ENCODE data around the gene DHRS7B. TPM values are rescaled to one million over a fixed set of nuclear protein-coding genes. Genes with fewer than 3 reads are reported as not detected.

The DHRS7B gene
- polyA plus RNA-seq, 4 donors, result 37.6 to 40.9 (median 39.6) TPM

DNA sequence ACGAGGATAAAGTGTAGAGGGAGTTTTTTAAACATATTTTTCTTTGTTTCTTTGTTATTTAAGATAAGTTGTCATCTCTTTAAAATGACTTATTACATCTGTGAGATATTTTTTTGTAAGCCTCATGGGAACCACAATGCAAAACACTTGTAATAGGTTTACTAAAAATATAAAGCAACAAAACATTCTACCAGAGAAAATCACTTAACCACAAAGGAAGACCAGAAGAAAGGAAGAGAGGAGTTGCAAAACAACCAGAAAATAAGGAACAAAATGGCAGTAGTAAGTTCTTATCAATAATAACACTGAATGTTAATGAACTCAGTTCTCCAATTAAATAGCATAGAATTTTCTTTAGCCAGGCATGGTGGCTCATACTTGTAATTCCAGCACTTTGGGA, 22.9 kb downstream of the DHRS7B start:
- no peak for DNase-seq (ENCODE audit: low read depth in 4 of 4, low spot score in 2 of 4)

DNA sequence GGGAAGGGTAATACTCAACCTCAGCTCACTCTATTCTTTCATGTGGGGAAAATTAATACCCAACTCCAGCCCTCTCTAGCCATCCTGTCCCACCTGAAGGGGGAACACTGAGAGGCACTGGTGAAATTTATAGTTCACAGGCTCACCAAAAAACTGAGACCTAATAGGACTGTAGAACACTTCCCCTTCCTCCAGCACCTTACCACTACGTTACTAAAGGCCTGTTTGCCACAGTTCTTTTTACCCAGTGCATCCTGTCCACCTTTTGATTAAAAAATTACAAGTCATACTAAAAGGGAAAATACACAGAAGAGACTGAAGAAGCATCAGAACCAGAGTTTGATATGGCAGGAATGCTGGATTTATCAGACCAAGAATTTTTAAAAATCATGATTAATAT, 26.0 kb downstream of the DHRS7B start:
- DNase-seq (ENCODE audit: low read depth in 4 of 4, low spot score in 2 of 4), result no peak

DNA sequence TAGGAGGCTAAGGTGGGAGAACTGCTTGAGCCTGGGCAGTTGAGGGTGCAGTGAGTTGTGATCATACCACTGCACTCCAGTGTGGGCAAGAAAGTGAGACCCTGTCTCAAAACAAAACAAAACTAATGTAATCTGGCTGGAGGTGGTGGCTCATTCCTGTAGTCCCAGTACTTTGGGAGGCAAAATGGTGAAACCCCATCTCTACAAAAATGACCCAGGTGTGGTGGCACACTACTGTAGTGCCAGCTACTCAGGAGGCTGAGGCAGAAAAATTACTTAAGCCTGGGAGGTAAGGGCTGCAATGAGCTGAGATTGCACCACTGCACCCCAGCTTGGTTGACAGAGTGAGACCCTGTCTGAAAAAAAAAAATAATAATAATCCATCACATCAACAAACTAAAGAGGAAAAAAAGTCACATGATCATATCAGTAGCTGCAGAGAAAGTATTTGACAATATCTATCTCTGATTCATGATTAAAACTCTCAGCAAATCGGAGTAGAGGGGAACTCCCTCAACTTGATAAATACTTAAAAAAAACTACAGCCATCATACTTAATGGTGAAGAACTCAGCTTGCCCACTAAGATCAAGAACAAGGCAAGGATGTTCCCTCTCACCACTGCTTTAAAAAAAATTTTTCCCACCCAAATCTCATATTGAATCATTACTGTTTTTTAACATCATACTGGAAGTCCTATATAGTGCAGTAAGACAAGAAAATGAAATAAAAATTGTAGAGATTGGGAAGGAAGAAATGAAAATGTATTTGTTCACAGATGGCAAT, 31.0 kb downstream of the DHRS7B start:
- DNase-seq (ENCODE audit: low read depth in 4 of 4, low spot score in 2 of 4), result no peak

DNA sequence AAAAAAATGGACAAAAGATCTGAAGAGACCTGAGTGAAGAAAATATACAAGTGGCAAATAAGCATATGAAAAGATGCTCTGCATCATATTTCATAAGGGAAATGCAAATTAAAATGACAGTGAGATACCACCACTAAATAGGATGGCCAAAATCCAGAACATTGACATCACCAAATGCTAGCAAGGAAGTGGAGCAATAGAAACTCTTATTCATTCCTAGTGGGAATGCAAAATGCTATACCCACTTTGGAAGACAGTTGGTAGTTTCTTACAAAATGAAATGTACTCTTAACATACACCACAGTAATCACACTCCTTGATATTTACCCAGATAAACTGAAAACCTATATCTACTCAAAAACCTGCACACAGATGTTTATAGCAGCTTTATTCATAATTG, 33.6 kb downstream of the DHRS7B start:
- DNase-seq (ENCODE audit: low read depth in 4 of 4, low spot score in 2 of 4), result no peak

DNA sequence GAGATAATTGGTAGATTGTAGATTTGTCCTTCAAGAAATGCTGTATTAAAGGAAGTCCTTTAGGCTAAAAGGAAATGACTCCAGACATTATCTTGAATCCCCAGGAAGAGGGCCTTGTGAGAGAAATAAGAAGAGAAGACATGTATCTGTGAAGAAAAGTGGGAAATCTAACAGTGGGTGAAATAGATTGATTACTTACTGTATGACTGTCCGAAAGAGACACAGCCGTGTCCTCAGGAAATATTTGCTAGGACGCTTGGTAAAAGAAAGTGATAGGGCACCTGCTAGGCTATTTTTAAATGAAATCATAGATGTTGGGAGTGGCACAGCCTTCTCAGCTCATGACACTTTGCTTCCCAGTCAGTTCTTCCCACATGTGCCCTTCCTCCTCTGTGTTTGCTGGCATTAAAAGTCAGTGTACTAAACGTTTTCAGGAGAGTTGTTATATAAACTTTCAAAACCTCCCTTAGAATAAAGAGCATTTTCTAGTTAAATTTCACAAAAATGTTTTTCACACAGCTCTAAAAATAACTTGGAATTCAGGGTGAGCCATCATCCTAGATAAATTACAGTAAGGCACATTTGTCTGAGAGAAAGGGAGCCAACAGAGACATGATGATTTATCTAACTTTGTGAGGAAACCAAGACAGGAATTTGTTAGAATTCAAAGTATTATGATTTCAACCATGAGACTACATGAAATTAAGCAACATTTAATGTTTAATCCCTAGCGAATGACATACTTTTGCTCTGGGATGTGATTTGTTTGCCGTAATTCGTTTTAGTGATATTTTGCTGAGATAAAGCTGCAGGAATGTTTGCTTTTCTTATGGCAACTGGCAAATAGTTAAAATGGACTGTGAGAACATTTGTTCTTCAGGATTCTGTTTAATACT, 35.0 kb downstream of the DHRS7B start:
- DNase-seq (ENCODE audit: low read depth in 4 of 4, low spot score in 2 of 4), result no peak

DNA sequence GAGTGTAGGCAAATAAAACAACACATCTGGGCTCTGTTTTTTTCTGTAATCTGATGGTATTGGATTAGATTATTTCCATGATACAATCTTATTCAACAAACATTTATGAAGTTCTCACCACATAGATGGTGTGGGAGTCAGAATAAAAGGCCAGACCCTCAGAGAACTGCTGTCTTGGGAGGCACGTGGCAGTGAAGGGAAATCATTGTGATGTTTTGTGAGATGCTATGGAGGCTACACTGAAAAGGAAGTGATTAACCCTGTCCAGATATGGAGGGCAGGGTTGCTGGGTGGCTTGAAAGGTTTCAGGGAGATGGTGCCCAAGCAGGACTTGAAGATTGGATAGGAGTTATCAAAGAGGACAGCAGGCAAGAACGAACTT, 35.6 kb downstream of the DHRS7B start:
- DNase-seq (ENCODE audit: low read depth in 4 of 4, low spot score in 2 of 4), result no peak

DNA sequence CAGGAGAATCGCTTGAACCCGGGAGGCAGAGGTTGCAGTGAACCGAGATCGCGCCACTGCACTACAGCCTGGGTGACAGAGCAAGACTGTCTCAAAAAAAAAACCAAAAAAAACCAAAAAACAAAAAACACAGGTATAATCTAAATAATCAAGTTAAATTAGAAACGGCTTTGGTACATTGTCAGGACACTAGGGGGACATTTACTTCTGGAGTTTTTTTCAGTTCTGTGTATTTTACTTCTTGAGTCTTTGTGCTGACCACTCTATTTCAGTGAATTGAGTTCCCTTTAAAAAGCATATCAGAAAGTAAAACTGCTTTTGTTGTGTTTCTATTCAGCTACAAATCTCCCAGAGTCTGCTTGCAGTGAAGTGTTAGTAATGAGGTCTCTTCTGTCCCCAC, 36.3 kb downstream of the DHRS7B start:
- no peak for DNase-seq (ENCODE audit: low read depth in 4 of 4, low spot score in 2 of 4)

DNA sequence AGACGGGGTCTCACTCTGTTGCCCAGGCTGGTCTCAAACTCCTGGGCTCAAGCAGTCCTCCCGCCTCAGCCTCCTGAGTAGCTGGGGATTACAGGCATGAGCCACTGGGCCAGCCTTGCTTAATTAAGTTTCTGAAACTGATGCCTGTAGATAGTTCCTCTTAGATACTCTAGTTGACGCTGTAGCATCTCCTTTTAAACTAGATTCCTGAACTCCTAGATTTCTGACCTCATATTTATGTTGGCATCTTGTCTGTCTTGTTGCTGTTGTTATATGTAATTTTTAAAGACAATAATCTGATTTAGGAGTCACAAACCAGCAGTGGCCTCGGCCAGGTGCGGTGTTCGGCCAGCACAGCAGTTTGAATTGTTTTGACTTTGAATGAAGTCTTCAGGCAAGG, 37.5 kb downstream of the DHRS7B start:
- no peak for DNase-seq (ENCODE audit: low read depth in 4 of 4, low spot score in 2 of 4)

DNA sequence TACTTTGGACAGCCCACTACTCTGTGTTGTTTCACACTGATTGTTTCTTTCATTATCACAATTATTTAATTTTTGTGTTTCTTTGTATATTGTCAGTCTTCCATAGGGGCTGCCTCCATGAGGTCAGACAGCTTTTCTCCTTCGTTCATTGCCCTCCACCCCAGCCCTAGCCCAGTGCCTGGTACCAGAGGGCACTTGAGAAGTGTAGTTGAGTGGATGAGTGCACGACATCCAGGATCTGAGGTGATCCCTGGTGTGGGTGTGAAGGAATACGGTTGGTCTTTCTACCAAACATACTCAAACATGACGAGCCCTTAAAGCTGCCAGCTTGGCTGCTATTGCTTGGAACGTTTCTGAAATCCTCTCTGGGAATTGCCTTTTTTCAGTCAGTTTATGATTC, 37.9 kb downstream of the DHRS7B start:
- no peak for DNase-seq (ENCODE audit: low read depth in 4 of 4, low spot score in 2 of 4)

DNA sequence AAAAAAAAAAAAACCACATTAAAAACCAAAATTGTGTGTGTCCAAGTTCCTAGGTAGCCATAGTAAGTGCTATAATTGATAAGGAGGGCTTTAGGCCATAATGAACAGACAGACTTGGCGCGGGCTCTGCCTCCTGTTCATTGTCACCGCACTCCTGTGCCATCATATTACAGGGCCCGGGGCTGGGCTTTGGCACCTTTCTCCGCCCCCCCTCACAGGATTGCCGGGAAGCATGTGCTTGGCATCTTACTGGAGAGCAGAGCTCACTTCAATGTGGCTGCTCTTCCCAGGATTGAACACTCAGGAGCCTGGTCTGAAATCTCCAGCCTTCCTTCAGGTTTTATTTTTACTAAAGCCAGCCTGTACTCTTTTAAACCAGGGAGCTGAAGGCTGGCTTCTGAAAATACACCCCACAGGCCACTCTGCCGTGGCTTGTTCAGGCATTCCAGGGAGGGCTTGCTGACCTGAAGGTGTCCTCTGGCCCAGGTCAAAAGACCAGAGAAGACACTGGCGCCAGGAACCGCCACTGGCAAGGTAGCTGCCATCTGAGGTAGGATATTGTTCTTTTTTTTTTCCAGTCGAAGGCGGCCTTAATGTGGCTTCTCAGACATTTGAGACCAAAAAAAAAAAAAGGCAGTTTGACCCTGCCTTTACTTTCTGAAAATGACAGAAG, 39.3 kb downstream of the DHRS7B start:
- DNase-seq (ENCODE audit: low read depth in 4 of 4, low spot score in 2 of 4), result no peak

DNA sequence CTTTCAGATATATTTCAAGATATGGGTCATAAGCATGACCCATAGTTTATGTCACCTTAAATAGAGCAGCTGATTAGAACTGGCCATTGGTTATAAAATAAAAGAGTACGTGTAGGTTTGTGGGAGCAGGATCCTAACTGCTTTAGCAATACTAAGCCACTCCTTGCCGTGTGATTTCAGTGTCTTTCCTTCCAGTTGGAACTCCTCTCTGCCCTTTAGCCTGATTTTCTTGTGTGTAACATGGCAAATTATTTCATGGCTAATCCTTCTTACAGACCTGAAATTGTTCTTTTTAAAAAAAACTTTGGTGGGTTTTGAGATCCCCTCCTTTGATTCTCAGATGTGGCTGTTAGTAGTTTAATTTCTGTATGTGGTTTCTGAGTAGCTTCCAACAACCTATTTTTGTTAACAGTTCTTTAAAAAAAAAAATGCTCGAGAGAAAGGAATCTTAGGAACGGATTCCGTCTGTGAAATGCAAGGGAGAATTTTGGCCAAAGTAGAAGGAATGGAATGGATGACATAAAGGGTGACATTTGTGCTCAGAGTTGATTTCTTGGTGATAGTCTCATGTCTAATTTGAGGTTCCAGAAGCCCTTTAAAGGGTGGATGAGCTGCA, 39.9 kb downstream of the DHRS7B start:
- DNase-seq (ENCODE audit: low read depth in 4 of 4, low spot score in 2 of 4), result no peak

DNA sequence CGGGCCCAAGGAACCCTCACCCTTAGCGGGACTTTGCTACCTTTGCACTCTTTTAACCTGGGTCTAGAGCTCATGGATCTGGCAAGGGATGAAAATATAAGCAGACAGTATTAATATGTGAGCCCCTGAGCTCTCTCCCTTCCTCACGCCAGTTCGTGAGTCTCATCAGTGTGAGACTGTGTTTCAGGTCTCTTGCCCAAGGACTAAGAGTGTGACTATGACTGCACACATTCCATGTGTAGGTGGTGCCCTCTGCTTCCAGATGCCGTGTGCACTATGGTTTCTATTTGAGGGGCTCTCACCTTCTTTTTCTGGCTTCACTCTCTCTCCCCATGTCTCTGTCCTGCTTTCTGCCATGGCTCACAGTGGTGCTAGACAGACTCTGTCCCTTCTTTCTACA, 40.5 kb downstream of the DHRS7B start:
- DNase-seq (ENCODE audit: low read depth in 4 of 4, low spot score in 2 of 4), result no peak

DNA sequence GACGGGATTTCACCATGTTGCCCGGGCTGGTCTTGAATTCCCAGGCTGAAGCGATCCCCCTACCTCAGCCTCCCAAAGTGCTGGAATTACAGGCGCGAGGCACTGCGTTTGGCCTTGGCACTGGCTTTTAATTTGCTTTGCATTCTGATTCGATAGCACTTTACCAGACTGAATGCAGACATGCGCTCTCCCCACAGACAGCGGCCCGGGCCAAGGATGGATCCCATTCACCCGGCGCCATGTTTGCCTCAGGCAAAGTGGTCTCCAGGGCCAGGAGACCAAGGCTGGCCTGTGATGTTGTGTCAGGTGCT, 41.7 kb downstream of the DHRS7B start:
- DNase-seq (ENCODE audit: low read depth in 4 of 4, low spot score in 2 of 4), result no peak

DNA sequence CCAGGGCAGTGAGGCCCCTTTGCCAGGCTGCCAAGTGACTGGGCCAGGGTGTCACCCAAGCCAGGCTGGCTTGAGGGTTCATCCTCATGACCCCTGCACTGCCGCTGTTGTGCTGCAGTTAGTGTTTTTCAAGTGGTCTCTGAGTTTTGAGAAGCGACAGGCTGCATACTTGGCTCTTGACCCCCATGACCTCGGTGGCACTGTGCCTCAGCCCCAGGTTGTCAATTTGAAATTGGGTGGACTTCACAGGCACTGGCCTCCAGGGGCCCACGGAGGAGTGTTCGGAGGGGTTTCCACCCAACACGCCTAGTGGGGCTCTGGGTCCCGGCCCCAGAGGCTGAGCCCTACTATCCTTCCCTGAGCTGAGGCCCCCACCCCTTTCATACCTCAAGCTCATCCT, 42.7 kb downstream of the DHRS7B start:
- DNase-seq (ENCODE audit: low read depth in 4 of 4, low spot score in 2 of 4), result no peak

DNA sequence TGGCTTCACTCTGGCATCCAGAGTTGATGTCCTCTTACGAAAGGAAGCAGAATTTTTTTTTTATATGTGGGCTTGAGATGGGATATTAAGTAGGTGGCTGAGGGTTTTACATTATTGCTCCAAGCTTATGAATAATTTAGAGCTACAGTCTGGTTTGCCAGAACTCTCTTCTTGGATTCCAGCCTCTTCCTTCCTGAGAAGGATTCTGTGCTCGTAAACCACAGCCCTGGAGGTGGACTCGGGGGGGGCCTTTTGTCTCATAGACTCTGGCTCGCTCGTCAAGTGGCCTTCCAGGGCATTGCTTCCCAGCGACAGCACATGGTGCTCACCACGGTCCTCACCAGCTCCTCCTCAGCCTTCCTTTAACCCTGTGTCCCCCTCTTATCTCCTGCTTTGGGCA, 44.0 kb downstream of the DHRS7B start:
- no peak for DNase-seq (ENCODE audit: low read depth in 4 of 4, low spot score in 2 of 4)

DNA sequence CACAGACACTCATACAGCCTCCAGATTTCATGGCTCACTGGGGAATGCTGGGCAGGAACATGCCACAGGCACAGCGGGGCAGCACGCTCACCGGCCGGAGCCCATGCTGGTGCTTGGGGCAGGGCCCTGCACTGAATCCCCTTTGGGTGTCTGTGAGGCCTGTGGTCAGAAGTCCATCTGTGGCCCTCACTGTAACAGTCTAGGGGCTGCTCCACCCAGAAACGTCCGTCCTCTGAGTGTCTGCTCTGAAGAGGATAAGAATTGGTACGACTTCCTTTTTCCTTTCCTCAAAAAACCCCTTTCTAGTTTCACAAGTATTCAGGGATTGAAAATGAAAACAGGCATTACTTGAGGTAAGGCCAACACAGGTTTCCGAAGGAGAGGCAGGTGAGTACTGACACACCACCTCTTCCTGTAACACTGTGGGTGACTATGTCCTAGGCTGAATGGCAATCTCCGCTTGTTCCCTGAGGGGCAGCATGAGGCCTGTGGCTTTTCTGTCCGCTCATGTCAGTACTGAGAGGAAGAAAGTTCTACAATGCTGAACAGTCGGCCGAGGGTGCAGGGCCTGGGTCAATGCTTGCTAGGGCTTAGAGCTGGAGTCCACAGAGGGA, 44.7 kb downstream of the DHRS7B start:
- no peak for DNase-seq (ENCODE audit: low read depth in 4 of 4, low spot score in 2 of 4)

DNA sequence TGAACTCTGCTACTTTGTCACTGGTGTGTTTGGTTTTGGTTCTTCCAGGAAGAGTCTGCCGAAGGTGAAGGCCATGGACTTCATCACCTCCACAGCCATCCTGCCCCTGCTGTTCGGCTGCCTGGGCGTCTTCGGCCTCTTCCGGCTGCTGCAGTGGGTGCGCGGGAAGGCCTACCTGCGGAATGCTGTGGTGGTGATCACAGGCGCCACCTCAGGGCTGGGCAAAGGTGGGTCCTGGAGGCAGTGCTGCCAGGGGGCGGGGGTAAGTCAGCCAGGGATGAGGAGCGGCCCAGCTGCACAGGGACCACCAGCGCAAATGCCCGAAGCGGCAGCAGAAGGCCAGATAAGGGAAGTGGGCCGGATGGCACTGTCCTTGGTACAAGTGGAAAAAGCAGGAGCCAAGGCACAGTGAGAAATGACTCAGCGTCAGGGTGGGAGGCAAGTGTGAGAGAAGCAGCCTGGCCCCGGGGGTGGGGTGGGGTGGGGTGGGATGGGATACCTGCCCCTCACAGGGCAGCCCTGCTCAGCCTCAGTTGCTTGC, 45.3 kb downstream of the DHRS7B start:
- DNase-seq (ENCODE audit: low read depth in 4 of 4, low spot score in 2 of 4), result no peak

DNA sequence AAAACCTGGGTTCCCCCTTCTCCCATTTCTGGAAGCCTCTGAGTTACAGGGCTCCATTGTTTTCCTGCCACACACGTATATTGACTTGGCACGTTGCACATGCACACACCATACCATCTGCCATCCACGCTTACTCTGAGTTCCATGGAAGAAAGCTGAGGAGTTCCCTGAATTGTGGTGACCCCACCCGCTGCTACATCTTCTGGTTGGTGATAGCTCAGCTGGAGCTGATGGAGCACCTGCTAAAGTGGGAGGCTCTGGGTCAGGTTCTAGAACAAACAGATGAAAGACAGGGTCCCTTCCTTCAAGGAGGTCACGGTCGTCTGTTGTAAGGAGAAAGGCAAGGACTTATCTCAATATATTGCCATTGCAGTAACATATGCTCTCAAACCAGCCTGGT, 46.1 kb downstream of the DHRS7B start:
- DNase-seq (ENCODE audit: low read depth in 4 of 4, low spot score in 2 of 4), result no peak

DNA sequence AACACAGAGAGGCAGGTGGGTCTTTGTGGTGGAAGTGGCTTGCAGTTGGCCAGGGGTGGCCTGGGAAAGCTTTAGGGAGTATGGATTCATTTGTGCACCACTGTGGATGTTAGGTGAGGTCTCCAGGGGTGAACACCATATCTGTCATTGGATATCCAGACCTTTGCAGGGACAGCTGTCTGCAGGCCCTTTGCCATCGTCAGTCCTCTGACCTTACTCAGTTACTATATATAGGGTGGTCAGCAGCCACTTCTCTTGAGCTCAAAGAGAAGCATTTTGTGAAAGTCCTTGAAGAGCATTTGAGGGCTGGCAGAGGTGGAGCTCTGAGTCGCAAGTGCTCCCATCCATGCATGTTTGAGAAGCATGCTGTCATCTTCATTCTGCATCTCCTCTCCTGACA, 46.8 kb downstream of the DHRS7B start:
- no peak for DNase-seq (ENCODE audit: low read depth in 4 of 4, low spot score in 2 of 4)

DNA sequence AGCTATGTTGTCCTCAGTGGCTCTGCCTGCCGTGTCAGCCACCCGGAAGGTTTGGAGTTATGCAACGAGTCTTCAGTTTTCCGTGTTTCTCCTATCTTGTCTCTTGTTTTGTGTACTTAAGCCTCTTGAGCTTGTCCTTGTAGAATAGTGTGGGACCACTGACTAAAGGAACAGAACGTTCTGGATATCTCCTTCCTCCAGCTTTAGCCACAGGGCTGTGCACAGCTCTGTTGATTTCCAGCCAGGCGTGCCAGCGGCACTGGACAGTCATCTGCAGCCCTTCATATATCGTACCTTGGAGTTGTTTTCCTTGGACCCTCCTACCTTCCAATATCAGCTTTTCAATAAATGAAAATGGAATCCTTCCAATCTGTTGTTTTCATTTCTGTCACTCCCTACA, 47.4 kb downstream of the DHRS7B start:
- no peak for DNase-seq (ENCODE audit: low read depth in 4 of 4, low spot score in 2 of 4)

DNA sequence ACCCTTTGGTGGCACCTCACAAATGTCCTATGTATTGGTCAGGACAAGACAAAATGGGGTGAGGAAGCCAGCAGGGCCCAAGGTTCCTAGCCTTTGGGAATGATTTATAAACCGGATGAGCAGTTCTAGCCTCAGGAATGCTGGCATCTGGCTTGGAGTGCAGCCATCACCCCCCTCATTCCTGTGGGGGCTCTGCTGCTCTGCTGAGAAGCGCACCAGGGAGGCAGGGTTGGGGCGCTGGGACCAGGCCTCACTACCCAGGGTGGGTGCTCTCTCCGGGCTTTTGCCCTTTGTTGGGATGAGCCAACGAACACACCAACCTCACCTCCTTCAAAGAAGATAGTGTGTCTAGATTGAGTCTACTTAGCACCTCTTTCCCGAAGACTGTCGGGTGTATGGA, 47.9 kb downstream of the DHRS7B start:
- DNase-seq (ENCODE audit: low read depth in 4 of 4, low spot score in 2 of 4), result no peak
